H9 (cell line): Measurements from ENCODE around the gene NSMF. TPM values are rescaled to one million over a fixed set of nuclear protein-coding genes. Genes with fewer than 3 reads are reported as not detected.

ENCODE experiments used
- DNase-seq: peaks from one replicate; pipeline ENCODE4 v3.0.0-alpha.2; 2017
- H2AFZ ChIP-seq: one replicate; pipeline ENCODE4 v1.6.1; 2013; ENCODE audit warnings: mild to moderate bottlenecking, low read length, control low read depth, moderate library complexity
- H2AK5ac ChIP-seq: 2 replicates; pipeline ENCODE4 v1.6.1; 2013; ENCODE audit warnings: low read length, control low read depth, mixed read lengths; ENCODE audit not compliant: insufficient read length
- H2BK120ac ChIP-seq: one replicate; pipeline ENCODE4 v1.6.1; 2013; ENCODE audit warnings: low read depth, mild to moderate bottlenecking, low read length, control low read depth, inconsistent platforms; ENCODE audit not compliant: poor library complexity, severe bottlenecking
- H2BK12ac ChIP-seq: 2 replicates; pipeline ENCODE4 v1.6.1; 2013; ENCODE audit warnings: low read length, control low read depth, mixed read lengths, low read depth; ENCODE audit not compliant: insufficient read length
- H2BK15ac ChIP-seq: 2 replicates; pipeline ENCODE4 v1.6.1; 2013; ENCODE audit warnings: low read depth, low read length, control low read depth
- H2BK20ac ChIP-seq: one replicate; pipeline ENCODE4 v1.6.1; 2013; ENCODE audit warnings: low read depth, mild to moderate bottlenecking, low read length, control low read depth, inconsistent platforms; ENCODE audit not compliant: poor library complexity, severe bottlenecking
- H2BK5ac ChIP-seq: 2 replicates; pipeline ENCODE4 v1.6.1; 2013; ENCODE audit warnings: low read length, control low read depth, mixed read lengths; ENCODE audit not compliant: insufficient read length
- H3K14ac ChIP-seq: 2 replicates; pipeline ENCODE4 v1.6.1; 2013; ENCODE audit warnings: low read length, control low read depth; ENCODE audit not compliant: insufficient read depth
- H3K18ac ChIP-seq: 2 replicates; pipeline ENCODE4 v1.6.1; 2013; ENCODE audit warnings: low read depth, mild to moderate bottlenecking, mixed read lengths, low read length, control low read depth; ENCODE audit not compliant: insufficient read length
- H3K23ac ChIP-seq: 2 replicates; pipeline ENCODE4 v1.6.1; 2013; ENCODE audit warnings: low read length, control low read depth, mixed read lengths, low read depth; ENCODE audit not compliant: insufficient read length
- H3K23me2 ChIP-seq: 2 replicates; pipeline ENCODE4 v1.6.1; 2013; ENCODE audit warnings: low read depth, mild to moderate bottlenecking, mixed read lengths, low read length, control low read depth; ENCODE audit not compliant: insufficient read length, poor library complexity, severe bottlenecking
- H3K27ac ChIP-seq: 2 replicates; pipeline ENCODE4 v1.5.1; 2013; ENCODE audit warnings: low read length, control low read depth, mixed read lengths, low read depth; ENCODE audit not compliant: insufficient read length
- H3K27me3 ChIP-seq: 2 replicates; pipeline ENCODE4 v1.6.1; 2013; ENCODE audit warnings: low read length, control low read depth, inconsistent platforms; ENCODE audit not compliant: insufficient read depth
- H3K4ac ChIP-seq: 2 replicates; pipeline ENCODE4 v1.6.1; 2013; ENCODE audit warnings: low read depth, mild to moderate bottlenecking, control low read depth, inconsistent platforms, low read length, moderate library complexity
- H3K4me1 ChIP-seq: 2 replicates; pipeline ENCODE4 v1.6.1; 2013; ENCODE audit warnings: low read length, control low read depth, inconsistent platforms; ENCODE audit not compliant: insufficient read depth
- H3K4me2 ChIP-seq: 2 replicates; pipeline ENCODE4 v1.6.1; 2013; ENCODE audit warnings: low read length, control low read depth, mixed read lengths; ENCODE audit not compliant: insufficient read length, insufficient read depth
- H3K56ac ChIP-seq: 2 replicates; pipeline ENCODE4 v1.6.1; 2013; ENCODE audit warnings: low read depth, mild to moderate bottlenecking, mixed read lengths, low read length, control low read depth; ENCODE audit not compliant: insufficient read length
- H3K79me1 ChIP-seq: 2 replicates; pipeline ENCODE4 v1.6.1; 2013; ENCODE audit warnings: low read depth, mild to moderate bottlenecking, moderate library complexity, low read length, control low read depth, inconsistent platforms; ENCODE audit not compliant: insufficient read depth, poor library complexity, severe bottlenecking
- H3K79me2 ChIP-seq: 2 replicates; pipeline ENCODE4 v1.6.1; 2013; ENCODE audit warnings: low read length, control low read depth, inconsistent platforms; ENCODE audit not compliant: insufficient read depth
- H3K9ac ChIP-seq: 2 replicates; pipeline ENCODE4 v1.6.1; 2013; ENCODE audit warnings: low read length, control low read depth, mixed read lengths; ENCODE audit not compliant: insufficient read length; ENCODE audit errors: extremely low read depth
- H3K9me3 ChIP-seq: one replicate; pipeline ENCODE4 v1.6.1; 2013; ENCODE audit warnings: low read depth, low read length, inconsistent platforms; ENCODE audit not compliant: control insufficient read depth
- H3T11ph ChIP-seq: one replicate; pipeline ENCODE4 v1.6.1; 2013; ENCODE audit warnings: mild to moderate bottlenecking, low read length, control low read depth, inconsistent platforms
- H4K20me1 ChIP-seq: one replicate; pipeline ENCODE4 v1.6.1; 2013; ENCODE audit not compliant: control insufficient read depth, insufficient read length, insufficient read depth
- H4K5ac ChIP-seq: 2 replicates; pipeline ENCODE4 v1.6.1; 2013; ENCODE audit warnings: low read depth, mild to moderate bottlenecking, mixed read lengths, low read length, control low read depth; ENCODE audit not compliant: insufficient read length
- H4K8ac ChIP-seq: replicated peaks from 2 replicates; pipeline ENCODE4 v1.6.1; 2013; ENCODE audit warnings: low read length, control low read depth, mixed read lengths, low read depth; ENCODE audit not compliant: insufficient read length
- H4K91ac ChIP-seq: 2 replicates; pipeline ENCODE4 v1.6.1; 2013; ENCODE audit warnings: low read depth, mild to moderate bottlenecking, moderate library complexity, mixed read lengths, low read length, control low read depth; ENCODE audit not compliant: insufficient read length
- H3K27ac Mint-ChIP-seq, 3 experiments: 2 replicates in 2 of 3; 3 replicates in 1 of 3; pipeline ENCODE4 v1.8.0; 2020 to 2021; ENCODE audit warnings: mixed read lengths in 3 of 3, mild to moderate bottlenecking in 1 of 3, moderate library complexity in 1 of 3
- H3K27me3 Mint-ChIP-seq: 2 replicates; pipeline ENCODE4 v1.8.0; 2021; ENCODE audit warnings: low read depth, mild to moderate bottlenecking, moderate library complexity, mixed read lengths
- H3K36me3 Mint-ChIP-seq, 3 experiments: 2 replicates in 2 of 3; 3 replicates in 1 of 3; pipeline ENCODE4 v1.8.0; 2020 to 2021; ENCODE audit warnings: low read depth in 3 of 3, mixed read lengths in 3 of 3; ENCODE audit not compliant: insufficient read depth in 1 of 3
- H3K4me1 Mint-ChIP-seq, 2 experiments: 2 replicates each; pipeline ENCODE4 v1.8.0; 2020; ENCODE audit warnings: mixed read lengths in 2 of 2
- H3K4me3 Mint-ChIP-seq, 2 experiments: 2 replicates in 1 of 2; 3 replicates in 1 of 2; pipeline ENCODE4 v1.8.0; 2020 to 2021; ENCODE audit warnings: mild to moderate bottlenecking in 2 of 2, mixed read lengths in 2 of 2, moderate library complexity in 1 of 2
- H3K9me3 Mint-ChIP-seq, 2 experiments: 2 replicates in 1 of 2; 3 replicates in 1 of 2; pipeline ENCODE4 v1.8.0; 2020; ENCODE audit warnings: mild to moderate bottlenecking in 2 of 2, mixed read lengths in 2 of 2, moderate library complexity in 1 of 2
- WGBS: extraction: QIAGEN DNeasy Blood & Tissue Kit; methylation state at CpG from one replicate; pipeline ENCODE4 v1.1.7; 2013; ENCODE audit warnings: missing lambda C conversion rate, low lambda C conversion rate, mixed read lengths; ENCODE audit not compliant: insufficient read length; ENCODE audit errors: extremely low coverage; 5-methylcytosine and 5-hydroxymethylcytosine counted together
- total RNA-seq: library from RNA; stranded (reverse); gene quantifications from 2 replicates; pipeline ENCODE4 v1.2.1, GENCODE V29; 2021
- TF ChIP-seq, protein P1 (sequence below): fragments of 200-600 bp; sonication (generic); conservative IDR thresholded peaks from 3 replicates; pipeline ENCODE4 v1.8.0; 2021; ENCODE audit warnings: antibody characterized with exemption, mild to moderate bottlenecking

Gene NSMF
- total RNA-seq, 1 experiment from 2014 or later = 46.3 TPM

DNA sequence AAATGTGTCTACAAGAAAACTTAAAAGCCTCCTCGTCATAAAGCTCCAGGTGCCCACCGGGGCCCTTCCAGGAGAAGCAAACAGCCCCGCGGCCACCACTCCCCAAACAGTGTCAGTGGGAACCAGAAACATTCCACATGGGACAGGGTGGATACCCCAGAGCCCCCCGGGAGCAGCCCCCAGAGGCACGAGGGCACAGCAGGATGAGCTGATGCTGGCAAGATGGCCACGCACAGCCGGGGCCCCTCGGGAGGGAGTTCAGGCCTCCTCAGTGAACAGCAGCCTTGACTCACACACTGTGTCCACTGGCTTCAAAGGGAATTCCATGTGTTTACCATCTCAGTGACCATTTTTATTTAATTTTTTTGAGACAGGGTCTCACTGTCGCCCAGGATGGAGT, 46.7 kb downstream of the NSMF start:
- Histone ChIP-seq H4K91ac (no peak overlapping the region), H3K23me2 (no peaks in the 10 kb centered on the region), H2AK5ac (no peak overlapping the region), H2BK5ac (no peak overlapping the region), H3K4ac (no peak overlapping the region), H3T11ph (no peak overlapping the region), H3K27me3 (no peaks in the 10 kb centered on the region), H3K18ac (no peak overlapping the region), H4K5ac (no peak overlapping the region), H2BK120ac (no peak overlapping the region), H4K8ac (no peak overlapping the region), H3K9me3 (no peaks in the 10 kb centered on the region), H2BK12ac (no peak overlapping the region), H2AFZ (no peak overlapping the region), H3K79me2 (no peaks in the 10 kb centered on the region), H3K56ac (no peak overlapping the region), H3K14ac (no peak overlapping the region), H3K4me1 (no peaks in the 10 kb centered on the region), H3K4me2 (no peak overlapping the region), H2BK15ac (no peak overlapping the region), H4K20me1 (no peaks in the 10 kb centered on the region), H3K9ac (no peak overlapping the region), H2BK20ac (no peak overlapping the region), H3K79me1 (no peaks in the 10 kb centered on the region), H3K23ac (no peak overlapping the region), H3K27ac (no peak overlapping the region)
- no peak overlapping the region for H3K27ac Mint-ChIP-seq
- H3K27me3 Mint-ChIP-seq = peaks cover 2% of the 10 kb centered on the region; the same call in 1 of the 2 replicates
- peak; percentile 18 for DNase-seq
- H3K9me3 Mint-ChIP-seq = no peaks in the 10 kb centered on the region
- no CpG with 5 or more reads among the region's 10 CpGs for WGBS
- no peaks in the 10 kb centered on the region for H3K36me3 Mint-ChIP-seq
- H3K4me1 Mint-ChIP-seq = peaks cover 0 to 3% of the 10 kb centered on the region in 2 experiments; a peak in 1 of 4 replicates
- TF ChIP-seq, protein P1, sequence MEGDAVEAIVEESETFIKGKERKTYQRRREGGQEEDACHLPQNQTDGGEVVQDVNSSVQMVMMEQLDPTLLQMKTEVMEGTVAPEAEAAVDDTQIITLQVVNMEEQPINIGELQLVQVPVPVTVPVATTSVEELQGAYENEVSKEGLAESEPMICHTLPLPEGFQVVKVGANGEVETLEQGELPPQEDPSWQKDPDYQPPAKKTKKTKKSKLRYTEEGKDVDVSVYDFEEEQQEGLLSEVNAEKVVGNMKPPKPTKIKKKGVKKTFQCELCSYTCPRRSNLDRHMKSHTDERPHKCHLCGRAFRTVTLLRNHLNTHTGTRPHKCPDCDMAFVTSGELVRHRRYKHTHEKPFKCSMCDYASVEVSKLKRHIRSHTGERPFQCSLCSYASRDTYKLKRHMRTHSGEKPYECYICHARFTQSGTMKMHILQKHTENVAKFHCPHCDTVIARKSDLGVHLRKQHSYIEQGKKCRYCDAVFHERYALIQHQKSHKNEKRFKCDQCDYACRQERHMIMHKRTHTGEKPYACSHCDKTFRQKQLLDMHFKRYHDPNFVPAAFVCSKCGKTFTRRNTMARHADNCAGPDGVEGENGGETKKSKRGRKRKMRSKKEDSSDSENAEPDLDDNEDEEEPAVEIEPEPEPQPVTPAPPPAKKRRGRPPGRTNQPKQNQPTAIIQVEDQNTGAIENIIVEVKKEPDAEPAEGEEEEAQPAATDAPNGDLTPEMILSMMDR = no peak
- H3K4me3 Mint-ChIP-seq = no peak overlapping the region
